HG03064 (cell line): ENCODE measurements around the gene CCDC18.
"Not testable (repeated sequence)": the region's sequence is repeated elsewhere in the genome, so short reads cannot be mapped to it uniquely, and the experiment has no call there.

Experiments
- ATAC-seq: cut with Tn5 transposase; IDR thresholded peaks from one replicate; pipeline ENCODE4 v1.9.1; 2021; ENCODE audit warnings: low read depth; ENCODE audit not compliant: unreplicated experiment

The CCDC18 gene

DNA sequence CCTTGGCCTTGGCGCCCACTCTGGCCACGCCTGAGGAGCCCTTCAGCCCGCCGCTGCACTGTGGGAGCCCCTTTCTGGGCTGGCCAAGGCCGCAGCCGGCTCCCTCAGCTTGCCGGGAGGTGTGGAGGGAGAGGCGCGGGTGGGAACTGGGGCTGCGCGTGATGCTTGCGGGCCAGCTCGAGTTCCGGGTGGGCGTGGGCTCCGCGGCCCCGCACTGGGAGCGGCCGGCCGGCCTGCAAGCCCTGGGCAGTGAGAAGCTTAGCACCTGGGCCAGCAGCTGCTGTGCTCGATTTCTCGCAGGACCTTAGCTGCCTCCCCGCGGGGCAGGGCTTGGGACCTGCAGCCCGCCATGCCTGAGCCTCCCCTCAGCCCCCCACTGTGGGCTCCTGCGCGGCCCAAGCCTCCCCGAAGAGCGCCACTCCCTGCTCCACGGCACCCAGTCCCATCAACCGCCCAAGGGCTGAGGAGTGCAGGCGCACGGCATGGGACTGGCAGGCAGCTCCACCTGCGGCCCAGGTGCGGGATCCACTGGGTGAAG, 10.3 kb upstream of the CCDC18 start:
- ATAC-seq: not testable (repeated sequence)

DNA sequence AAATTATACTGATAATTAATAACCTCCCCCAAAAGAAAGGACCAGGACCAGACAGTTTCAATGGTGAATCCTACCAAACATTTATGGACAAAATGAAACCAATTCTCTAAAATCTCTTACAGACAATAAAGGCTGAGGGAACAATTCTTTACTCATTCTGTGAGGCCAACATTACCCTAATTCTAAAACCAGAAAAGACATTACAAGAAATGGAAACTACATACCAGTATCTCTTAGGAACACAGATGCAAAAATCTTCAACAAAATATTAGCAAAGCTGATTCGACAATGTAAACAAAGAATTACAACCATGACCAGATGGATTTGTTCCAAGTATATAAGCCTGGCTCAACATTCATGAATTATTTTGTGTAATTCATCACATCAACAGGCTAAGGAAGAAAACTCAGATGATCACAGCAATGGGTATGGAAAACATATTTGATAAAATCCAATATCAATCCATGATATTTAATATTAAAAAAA, 8.9 kb upstream of the CCDC18 start:
- no peak for ATAC-seq

DNA sequence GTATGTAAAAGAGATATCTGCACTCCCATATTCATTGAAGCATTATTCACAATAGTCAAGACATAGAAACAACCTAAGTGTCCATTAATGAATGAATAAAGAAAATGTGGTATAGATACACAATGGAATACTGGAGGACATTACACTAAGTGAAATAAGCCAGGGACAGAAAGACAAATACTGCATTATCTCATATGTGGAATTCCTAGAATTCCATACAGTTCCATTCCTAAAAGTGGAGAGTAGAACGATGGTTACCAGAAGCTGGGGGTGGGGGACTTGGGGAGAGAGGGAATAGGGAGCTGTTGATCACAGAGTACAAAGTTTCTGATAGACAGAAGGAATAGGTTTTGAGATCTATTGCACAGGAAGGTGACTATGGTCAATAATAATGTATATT, 7.7 kb upstream of the CCDC18 start:
- ATAC-seq: no peak

DNA sequence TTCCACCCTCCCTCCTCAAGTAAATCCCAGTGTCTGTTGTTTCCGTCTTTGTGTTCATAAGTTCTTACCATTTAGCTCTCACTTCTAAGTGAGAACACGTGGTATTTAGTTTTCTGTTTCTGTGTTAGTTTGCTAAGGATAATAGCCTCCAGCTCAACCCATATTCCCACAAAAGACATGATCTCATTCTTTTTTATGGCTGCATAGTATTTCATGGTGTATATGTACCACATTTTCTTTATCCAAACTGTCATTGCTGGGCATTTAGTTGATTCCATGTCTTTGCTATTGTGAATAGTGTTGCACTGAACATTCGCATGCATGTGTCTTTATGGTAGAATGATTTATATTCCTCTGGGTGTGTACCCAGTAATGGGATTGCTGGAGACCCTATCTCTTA, 5.9 kb upstream of the CCDC18 start:
- not testable (repeated sequence) for ATAC-seq

DNA sequence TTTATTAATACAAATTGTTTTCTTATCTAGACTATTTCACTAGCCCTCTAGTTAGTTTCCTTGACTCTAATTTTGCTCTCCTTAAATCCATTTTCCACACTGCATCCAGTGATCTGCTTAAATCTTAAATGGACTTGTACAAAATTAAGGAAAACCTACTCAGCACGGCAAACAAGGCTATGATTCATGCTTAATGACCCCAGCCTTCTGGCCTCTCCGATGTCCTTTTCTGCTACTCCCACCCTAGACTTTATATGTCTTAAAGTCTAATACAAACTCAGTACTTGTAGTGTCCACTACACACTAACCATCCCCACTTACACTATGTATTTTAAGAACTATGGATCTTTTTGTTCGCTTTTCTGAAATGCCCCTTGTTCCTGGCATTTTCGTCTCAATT, 2.5 kb upstream of the CCDC18 start:
- ATAC-seq: no peak

DNA sequence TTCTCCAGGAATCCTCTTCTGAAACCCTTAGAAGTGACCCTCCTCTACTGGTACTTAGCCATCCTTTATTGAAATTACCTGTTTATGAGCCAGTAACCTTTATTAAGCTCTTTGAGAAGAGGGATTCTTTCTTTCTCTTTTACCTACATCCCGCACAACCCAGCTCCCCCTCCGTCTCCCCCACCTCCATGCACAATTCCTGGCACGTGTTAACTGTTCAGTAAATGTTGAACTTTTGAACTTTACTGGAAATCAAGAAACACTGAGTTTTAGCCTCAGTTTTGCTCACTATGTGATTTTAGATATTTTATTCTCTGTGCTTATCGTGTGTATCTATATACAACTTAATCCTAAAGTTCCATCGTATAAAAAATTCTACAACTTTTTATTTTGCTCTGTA, 2.1 kb upstream of the CCDC18 start:
- ATAC-seq: no peak

DNA sequence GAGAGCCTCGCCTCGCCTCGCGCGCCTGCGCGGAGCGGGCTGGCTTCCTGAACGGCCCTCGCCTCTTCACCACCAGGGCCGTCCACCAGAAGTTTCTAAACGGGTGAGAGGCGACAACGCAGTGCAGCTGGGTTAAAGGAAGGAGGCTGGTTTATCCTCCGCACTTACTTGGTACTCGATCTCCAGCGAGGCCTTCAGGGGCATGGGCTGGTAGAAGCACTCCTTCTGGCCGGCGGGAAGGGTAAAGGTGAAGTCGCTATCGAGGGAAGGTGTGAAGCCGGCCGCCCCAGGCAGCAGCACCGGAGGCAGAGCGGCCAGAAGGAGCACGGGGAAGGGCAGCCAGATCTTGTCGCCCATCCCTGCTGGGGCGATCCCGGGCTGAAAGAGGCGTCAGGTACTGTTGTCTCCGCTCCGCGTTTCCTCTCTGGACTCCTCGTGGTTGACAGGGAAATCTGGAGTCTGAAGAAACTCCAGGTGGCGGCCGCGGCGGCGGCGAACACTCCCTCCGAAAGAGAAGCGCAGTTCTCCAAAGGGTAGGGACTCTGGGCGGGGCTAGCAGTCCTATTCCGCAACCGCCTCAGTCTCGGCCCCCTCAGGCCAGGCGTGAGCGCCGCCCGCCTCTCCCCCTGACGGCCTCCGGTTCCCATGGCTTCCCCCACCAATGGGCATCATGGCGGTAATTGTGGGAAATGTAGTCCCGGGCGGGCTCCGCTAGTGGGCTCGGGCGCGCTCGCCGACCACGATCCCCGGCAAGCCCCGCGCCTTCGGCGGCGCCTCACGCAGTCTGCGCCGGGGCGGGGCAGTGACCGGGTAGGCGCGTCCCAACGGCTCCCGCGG, 420 bp upstream of the CCDC18 start, which contains the start of gene TMED5:
Gene TMED5, minus strand, starts transcription at position 528 of the 837 bp plus-strand sequence. Its CDS starts 171 bp downstream, at position 357.
- ATAC-seq: peak; percentile 91

DNA sequence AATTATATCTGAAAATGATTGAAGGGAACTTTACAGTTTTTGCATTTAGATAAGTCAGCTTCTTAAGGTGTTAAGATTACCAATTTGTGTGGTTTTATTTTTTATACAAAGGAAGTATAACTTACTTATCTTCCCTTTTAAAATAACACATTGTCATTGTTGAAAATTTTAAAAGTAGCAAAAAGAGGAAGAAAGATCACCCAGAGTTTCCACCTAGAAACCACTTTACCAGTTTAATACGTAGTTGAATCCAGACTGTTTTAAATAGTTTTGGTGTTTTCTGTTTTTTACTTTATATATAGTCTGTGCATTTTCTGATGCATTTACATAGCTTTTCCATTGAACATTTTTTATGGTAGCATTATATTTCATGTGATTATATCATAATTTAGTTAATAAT, 6.1 kb downstream of the CCDC18 start:
- ATAC-seq: no peak

DNA sequence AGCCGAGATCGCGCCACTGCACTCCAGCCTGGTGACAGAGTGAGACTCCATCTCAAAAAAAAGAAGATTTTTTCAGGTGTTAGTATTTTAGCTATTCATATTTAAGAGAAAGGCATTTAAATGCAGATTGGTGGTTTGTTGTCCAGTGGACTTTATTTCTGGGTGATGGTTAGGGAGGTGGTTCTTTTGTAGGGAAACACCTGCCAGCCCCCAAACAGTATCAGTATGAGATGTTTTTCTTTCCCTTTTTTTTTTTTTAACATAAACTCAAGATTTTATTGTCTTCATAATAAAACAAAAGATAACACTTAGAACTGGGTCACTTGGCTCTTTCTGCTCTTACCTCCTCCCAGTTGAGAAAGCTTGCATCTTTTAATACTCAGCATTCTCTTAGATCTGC, 9.9 kb downstream of the CCDC18 start:
- ATAC-seq: no peak

DNA sequence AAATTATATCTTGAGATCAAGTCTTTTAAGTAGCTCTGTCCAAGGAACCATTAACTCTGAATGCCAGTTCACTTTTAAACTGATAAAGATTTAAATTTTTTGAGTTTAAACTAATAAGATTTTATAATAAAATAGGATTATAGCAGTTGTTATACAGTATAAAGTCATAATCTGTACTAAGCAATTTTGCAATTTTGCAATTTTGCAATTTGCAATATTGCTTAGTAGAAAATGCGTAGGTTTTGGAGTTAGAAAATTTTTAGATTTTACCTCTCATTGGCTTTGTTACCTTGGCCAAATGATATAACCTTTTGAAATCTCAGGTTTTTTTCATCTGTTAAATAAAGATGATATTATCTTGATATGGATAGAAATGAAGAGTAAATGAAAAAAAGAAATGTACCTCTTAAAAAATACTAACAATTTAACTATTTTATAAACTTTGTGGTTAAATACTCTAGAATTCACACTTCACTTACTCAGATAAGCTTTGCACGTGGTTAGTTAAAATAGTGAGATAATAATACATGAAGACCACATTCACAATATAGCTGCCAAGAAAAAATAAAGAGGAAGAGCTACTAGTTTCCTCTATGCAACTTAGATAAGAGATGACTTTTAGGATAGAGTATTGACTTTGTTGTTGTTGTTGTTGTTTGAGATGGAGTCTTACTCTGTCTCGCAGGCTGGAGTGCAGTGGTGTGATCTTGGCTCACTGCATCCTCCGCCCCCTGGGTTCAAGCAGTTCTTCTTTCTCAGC, 13.9 kb downstream of the CCDC18 start:
- ATAC-seq: no peak

DNA sequence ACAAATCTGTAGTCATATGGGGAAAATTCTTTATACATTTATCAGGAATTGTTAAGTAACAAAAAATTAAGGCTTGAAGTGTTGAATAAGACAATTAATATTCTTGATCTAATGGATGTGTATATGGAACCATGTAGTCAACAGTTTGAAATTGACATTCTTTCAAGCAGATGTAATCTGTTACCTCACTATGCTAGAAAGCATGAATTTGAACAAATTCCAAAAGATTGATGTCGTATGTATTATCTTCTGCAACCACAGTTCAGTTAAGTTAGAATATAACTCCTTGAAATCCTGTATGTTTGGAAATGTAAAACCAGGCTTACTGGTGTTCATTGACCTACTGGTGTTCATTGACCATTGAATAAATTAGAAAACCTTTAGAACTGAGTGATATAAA, 16.1 kb downstream of the CCDC18 start:
- ATAC-seq: no peak

DNA sequence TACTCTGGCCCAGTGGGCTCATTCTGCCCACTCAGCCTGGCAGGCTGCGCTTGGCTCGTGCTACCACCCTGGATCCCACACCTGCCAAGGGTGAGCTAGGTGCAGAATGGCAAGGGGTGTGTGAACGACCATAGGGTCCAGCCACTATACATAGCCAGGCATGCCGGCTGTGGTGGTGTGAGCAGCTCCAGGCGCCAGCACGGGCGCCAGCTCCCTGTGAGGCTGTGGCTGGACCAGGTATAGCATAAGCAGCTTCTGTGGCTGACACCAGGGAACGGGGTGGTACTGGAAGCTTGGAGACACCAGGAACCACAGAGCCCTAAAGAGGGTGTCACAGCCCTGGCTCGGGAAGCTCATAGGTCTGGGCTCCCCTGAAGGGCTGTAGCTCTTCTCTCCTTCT, 18.6 kb downstream of the CCDC18 start:
- no peak for ATAC-seq

DNA sequence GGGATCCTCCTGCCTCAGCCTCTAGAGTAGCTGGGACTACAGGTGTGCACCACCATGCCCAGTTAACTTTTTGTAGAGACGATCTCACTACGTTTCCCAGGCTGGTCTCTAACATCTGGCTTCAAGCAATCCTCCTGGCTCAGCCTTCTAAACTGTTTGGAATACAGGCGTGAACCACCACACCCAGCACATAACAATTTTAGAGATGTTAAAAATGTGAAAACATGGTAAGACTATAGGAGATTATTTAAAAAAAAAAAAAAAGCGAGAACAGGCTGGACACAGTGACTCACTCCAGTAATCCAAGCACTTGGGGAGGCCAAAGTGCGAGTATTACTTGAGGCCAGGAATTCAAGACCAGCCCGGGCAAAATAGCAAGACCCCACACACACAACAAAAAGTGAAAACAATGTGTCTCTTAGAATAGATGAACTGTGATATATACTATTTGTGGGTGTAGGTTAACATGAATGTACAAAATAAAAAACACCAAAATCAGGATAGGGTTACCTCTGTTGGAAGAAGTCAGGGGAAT, 19.6 kb downstream of the CCDC18 start:
- ATAC-seq: no peak

DNA sequence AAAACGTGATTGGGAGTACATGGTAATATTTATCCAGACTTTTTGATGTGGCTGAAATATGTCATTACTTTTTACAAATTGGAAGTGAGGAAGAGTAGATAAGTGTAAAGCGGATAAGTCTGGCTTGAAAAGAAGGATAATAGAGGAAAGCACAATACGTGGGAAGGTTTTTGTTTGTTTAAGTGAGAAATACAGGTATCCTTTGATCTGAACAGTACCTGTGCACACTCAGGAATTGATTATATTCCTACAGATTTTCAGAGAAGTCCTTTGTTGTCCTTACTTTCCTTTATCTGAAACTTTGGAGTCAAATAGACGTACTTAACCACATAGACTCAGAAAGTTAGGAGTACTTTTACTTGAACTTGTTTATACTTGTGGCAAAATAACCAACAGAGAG, 20.2 kb downstream of the CCDC18 start:
- no peak for ATAC-seq

DNA sequence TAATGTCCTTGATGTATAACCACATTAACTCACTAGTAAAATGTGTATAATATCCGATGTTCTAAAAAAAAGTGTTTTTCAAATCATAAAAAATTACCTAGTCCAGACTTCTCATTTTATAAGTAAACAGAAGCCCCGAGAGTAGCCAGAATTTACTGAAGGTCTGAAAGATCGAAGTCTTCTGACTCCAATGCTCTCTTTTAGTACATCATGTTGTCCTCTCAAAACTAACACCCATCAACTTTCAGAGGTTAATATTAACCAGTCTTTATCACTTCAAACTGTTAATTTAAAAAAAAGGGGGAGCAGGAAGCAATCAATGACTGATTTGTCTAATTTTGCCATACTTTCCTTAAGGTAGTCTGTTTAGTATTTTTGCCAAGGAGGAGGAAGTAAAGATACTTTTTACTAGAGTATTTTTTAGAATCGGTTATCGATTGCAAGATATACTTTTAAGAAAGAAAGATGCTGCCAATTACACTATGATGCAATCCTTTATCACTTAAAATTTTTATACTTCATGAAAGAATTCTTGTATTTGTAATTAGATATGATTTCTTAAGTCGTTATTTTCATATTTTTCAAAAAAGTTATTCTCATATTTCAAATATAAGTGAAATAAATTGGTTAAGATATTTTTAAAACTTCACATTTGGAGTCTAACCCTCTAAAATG, 25.5 kb downstream of the CCDC18 start:
- ATAC-seq: no peak

DNA sequence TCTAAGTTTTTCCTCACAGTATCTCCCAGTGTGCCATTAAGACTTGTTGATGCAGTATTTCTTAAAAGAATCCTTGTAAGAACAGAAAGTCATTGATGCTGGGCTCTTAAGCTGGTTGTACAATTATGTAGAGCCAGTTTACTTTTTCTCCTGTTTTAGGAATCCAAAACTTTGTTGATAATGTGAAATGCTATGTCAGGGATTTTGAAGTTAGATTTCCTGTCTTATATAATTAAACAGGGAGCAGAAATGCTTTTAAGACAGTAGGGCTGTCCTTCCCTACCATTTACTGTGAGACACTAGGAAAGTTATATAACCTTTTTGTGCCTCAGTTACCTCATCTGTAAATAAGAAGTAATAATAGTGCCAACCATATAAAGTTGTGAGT, 26.0 kb downstream of the CCDC18 start:
- ATAC-seq: no peak

DNA sequence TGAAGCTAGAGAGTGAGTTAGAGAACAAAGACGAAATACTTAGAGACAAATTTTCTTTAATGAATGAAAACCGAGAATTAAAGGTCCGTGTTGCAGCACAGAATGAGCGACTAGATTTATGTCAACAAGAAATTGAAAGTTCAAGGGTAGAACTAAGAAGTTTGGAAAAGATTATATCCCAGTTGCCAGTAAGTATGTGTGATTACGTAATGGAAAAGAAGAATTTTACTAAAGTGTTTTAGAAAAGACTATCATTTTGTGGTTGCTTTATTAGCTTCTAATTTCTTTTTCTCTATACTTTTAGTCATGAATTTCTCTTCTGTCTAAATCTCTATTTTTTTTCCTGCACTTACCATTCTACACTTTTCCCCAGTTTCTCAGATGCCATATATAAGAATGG, 26.7 kb downstream of the CCDC18 start:
- no peak for ATAC-seq

DNA sequence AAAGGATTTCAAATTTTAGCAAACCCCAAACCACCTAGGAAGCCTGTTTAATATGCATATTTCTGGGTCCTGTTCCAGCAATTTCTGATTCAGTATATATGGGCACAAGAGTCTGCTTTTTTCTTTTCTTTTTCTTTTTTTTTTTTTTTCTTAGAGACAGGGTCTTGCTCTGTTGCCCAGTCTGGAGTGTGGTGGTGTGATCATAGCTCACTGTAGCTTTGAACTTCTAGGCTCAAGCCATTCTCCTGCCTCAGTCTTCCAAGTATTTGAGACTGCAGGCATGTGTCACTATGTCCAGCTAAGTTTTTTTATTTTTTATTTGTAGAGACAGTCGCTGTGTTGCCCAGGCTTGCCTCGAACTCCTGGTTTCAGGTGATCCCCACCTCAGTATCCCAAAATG, 34.8 kb downstream of the CCDC18 start:
- no peak for ATAC-seq

DNA sequence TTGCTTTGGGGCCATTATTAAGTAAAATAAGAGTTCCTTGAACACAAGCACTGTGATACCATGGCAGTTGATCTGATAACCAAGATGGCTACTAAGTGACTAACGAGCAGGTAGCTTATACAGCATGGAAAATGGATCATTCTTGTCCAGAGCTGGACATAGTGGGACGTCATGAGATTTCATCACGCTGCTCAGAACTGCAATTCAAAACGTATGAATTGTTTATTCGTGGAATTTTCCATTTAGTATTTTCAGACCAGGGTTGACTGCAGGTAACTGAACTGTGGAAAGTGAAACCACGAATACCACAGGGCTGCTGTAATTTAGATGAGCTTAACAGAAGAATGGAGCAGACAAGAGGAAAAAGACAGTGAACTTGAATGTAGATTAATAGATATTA, 38.9 kb downstream of the CCDC18 start:
- ATAC-seq: no peak

DNA sequence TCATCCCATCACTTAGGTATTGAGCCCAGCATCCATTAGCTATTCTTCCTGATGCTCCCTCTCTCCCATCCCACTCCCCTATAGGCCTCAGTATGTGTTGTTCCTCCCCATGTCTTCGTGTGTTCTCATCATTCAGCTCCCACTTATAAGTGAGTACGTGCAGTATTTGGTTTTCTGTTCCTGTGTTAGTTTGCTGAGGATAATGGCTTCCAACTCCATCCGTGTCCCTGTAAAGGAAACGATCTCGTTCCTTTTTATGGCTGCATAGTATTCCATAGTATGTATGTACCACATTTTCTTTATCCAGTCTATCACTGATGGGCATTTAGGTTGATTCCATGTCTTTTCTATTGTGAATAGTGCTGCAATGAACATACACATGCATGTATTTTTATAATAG, 40.2 kb downstream of the CCDC18 start:
- not testable (repeated sequence) for ATAC-seq

DNA sequence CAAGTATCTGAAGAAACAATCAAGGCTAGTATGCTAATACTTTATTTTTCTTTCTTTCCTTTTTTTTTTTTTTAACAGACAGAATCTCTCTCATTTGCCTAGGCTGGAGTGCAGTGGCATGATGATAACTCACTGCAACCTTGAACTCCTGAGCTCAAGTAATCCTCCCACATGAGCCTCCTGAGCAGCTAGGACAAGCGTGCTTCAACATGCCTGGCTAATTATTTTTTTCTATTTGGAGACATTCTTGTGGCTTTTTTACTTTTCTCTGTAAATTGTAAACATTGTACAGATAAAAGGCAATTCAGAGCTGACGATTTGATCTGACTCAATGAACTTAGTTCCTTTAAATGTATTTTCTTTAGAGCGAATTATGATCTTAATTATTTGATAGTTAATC, 41.4 kb downstream of the CCDC18 start:
- no peak for ATAC-seq
